H9 (cell line): Measurements from ENCODE around the gene TMEM125. TPM values are rescaled to one million over a fixed set of nuclear protein-coding genes. Genes with fewer than 3 reads are reported as not detected.
A peak's percentile ranks its signal among the peaks of the same experiment; 100 is the strongest.

ENCODE experiments used
- DNase-seq: peaks from one replicate; pipeline ENCODE4 v3.0.0-alpha.2; 2017
- H2AFZ ChIP-seq: one replicate; pipeline ENCODE4 v1.6.1; 2013; ENCODE audit warnings: mild to moderate bottlenecking, low read length, control low read depth, moderate library complexity
- H2AK5ac ChIP-seq: 2 replicates; pipeline ENCODE4 v1.6.1; 2013; ENCODE audit warnings: low read length, control low read depth, mixed read lengths; ENCODE audit not compliant: insufficient read length
- H2BK120ac ChIP-seq: one replicate; pipeline ENCODE4 v1.6.1; 2013; ENCODE audit warnings: low read depth, mild to moderate bottlenecking, low read length, control low read depth, inconsistent platforms; ENCODE audit not compliant: poor library complexity, severe bottlenecking
- H2BK12ac ChIP-seq: 2 replicates; pipeline ENCODE4 v1.6.1; 2013; ENCODE audit warnings: low read length, control low read depth, mixed read lengths, low read depth; ENCODE audit not compliant: insufficient read length
- H2BK15ac ChIP-seq: 2 replicates; pipeline ENCODE4 v1.6.1; 2013; ENCODE audit warnings: low read depth, low read length, control low read depth
- H2BK20ac ChIP-seq: one replicate; pipeline ENCODE4 v1.6.1; 2013; ENCODE audit warnings: low read depth, mild to moderate bottlenecking, low read length, control low read depth, inconsistent platforms; ENCODE audit not compliant: poor library complexity, severe bottlenecking
- H2BK5ac ChIP-seq: 2 replicates; pipeline ENCODE4 v1.6.1; 2013; ENCODE audit warnings: low read length, control low read depth, mixed read lengths; ENCODE audit not compliant: insufficient read length
- H3K14ac ChIP-seq: 2 replicates; pipeline ENCODE4 v1.6.1; 2013; ENCODE audit warnings: low read length, control low read depth; ENCODE audit not compliant: insufficient read depth
- H3K18ac ChIP-seq: 2 replicates; pipeline ENCODE4 v1.6.1; 2013; ENCODE audit warnings: low read depth, mild to moderate bottlenecking, mixed read lengths, low read length, control low read depth; ENCODE audit not compliant: insufficient read length
- H3K23ac ChIP-seq: 2 replicates; pipeline ENCODE4 v1.6.1; 2013; ENCODE audit warnings: low read length, control low read depth, mixed read lengths, low read depth; ENCODE audit not compliant: insufficient read length
- H3K23me2 ChIP-seq: 2 replicates; pipeline ENCODE4 v1.6.1; 2013; ENCODE audit warnings: low read depth, mild to moderate bottlenecking, mixed read lengths, low read length, control low read depth; ENCODE audit not compliant: insufficient read length, poor library complexity, severe bottlenecking
- H3K27ac ChIP-seq: 2 replicates; pipeline ENCODE4 v1.5.1; 2013; ENCODE audit warnings: low read length, control low read depth, mixed read lengths, low read depth; ENCODE audit not compliant: insufficient read length
- H3K27me3 ChIP-seq: 2 replicates; pipeline ENCODE4 v1.6.1; 2013; ENCODE audit warnings: low read length, control low read depth, inconsistent platforms; ENCODE audit not compliant: insufficient read depth
- H3K4ac ChIP-seq: 2 replicates; pipeline ENCODE4 v1.6.1; 2013; ENCODE audit warnings: low read depth, mild to moderate bottlenecking, control low read depth, inconsistent platforms, low read length, moderate library complexity
- H3K4me1 ChIP-seq: 2 replicates; pipeline ENCODE4 v1.6.1; 2013; ENCODE audit warnings: low read length, control low read depth, inconsistent platforms; ENCODE audit not compliant: insufficient read depth
- H3K4me2 ChIP-seq: 2 replicates; pipeline ENCODE4 v1.6.1; 2013; ENCODE audit warnings: low read length, control low read depth, mixed read lengths; ENCODE audit not compliant: insufficient read length, insufficient read depth
- H3K56ac ChIP-seq: 2 replicates; pipeline ENCODE4 v1.6.1; 2013; ENCODE audit warnings: low read depth, mild to moderate bottlenecking, mixed read lengths, low read length, control low read depth; ENCODE audit not compliant: insufficient read length
- H3K79me1 ChIP-seq: 2 replicates; pipeline ENCODE4 v1.6.1; 2013; ENCODE audit warnings: low read depth, mild to moderate bottlenecking, moderate library complexity, low read length, control low read depth, inconsistent platforms; ENCODE audit not compliant: insufficient read depth, poor library complexity, severe bottlenecking
- H3K79me2 ChIP-seq: 2 replicates; pipeline ENCODE4 v1.6.1; 2013; ENCODE audit warnings: low read length, control low read depth, inconsistent platforms; ENCODE audit not compliant: insufficient read depth
- H3K9ac ChIP-seq: 2 replicates; pipeline ENCODE4 v1.6.1; 2013; ENCODE audit warnings: low read length, control low read depth, mixed read lengths; ENCODE audit not compliant: insufficient read length; ENCODE audit errors: extremely low read depth
- H3K9me3 ChIP-seq: one replicate; pipeline ENCODE4 v1.6.1; 2013; ENCODE audit warnings: low read depth, low read length, inconsistent platforms; ENCODE audit not compliant: control insufficient read depth
- H3T11ph ChIP-seq: one replicate; pipeline ENCODE4 v1.6.1; 2013; ENCODE audit warnings: mild to moderate bottlenecking, low read length, control low read depth, inconsistent platforms
- H4K20me1 ChIP-seq: one replicate; pipeline ENCODE4 v1.6.1; 2013; ENCODE audit not compliant: control insufficient read depth, insufficient read length, insufficient read depth
- H4K5ac ChIP-seq: 2 replicates; pipeline ENCODE4 v1.6.1; 2013; ENCODE audit warnings: low read depth, mild to moderate bottlenecking, mixed read lengths, low read length, control low read depth; ENCODE audit not compliant: insufficient read length
- H4K8ac ChIP-seq: replicated peaks from 2 replicates; pipeline ENCODE4 v1.6.1; 2013; ENCODE audit warnings: low read length, control low read depth, mixed read lengths, low read depth; ENCODE audit not compliant: insufficient read length
- H4K91ac ChIP-seq: 2 replicates; pipeline ENCODE4 v1.6.1; 2013; ENCODE audit warnings: low read depth, mild to moderate bottlenecking, moderate library complexity, mixed read lengths, low read length, control low read depth; ENCODE audit not compliant: insufficient read length
- H3K27ac Mint-ChIP-seq, 3 experiments: 2 replicates in 2 of 3; 3 replicates in 1 of 3; pipeline ENCODE4 v1.8.0; 2020 to 2021; ENCODE audit warnings: mixed read lengths in 3 of 3, mild to moderate bottlenecking in 1 of 3, moderate library complexity in 1 of 3
- H3K27me3 Mint-ChIP-seq: 2 replicates; pipeline ENCODE4 v1.8.0; 2021; ENCODE audit warnings: low read depth, mild to moderate bottlenecking, moderate library complexity, mixed read lengths
- H3K36me3 Mint-ChIP-seq, 3 experiments: 2 replicates in 2 of 3; 3 replicates in 1 of 3; pipeline ENCODE4 v1.8.0; 2020 to 2021; ENCODE audit warnings: low read depth in 3 of 3, mixed read lengths in 3 of 3; ENCODE audit not compliant: insufficient read depth in 1 of 3
- H3K4me1 Mint-ChIP-seq, 2 experiments: 2 replicates each; pipeline ENCODE4 v1.8.0; 2020; ENCODE audit warnings: mixed read lengths in 2 of 2
- H3K4me3 Mint-ChIP-seq, 2 experiments: 2 replicates in 1 of 2; 3 replicates in 1 of 2; pipeline ENCODE4 v1.8.0; 2020 to 2021; ENCODE audit warnings: mild to moderate bottlenecking in 2 of 2, mixed read lengths in 2 of 2, moderate library complexity in 1 of 2
- H3K9me3 Mint-ChIP-seq, 2 experiments: 2 replicates in 1 of 2; 3 replicates in 1 of 2; pipeline ENCODE4 v1.8.0; 2020; ENCODE audit warnings: mild to moderate bottlenecking in 2 of 2, mixed read lengths in 2 of 2, moderate library complexity in 1 of 2
- CTCF ChIP-seq: fragments of 200-600 bp; sonication (generic); conservative IDR thresholded peaks from 3 replicates; pipeline ENCODE4 v1.8.0; 2021; ENCODE audit warnings: antibody characterized with exemption, mild to moderate bottlenecking
- WGBS: extraction: QIAGEN DNeasy Blood & Tissue Kit; methylation state at CpG from one replicate; pipeline ENCODE4 v1.1.7; 2013; ENCODE audit warnings: missing lambda C conversion rate, low lambda C conversion rate, mixed read lengths; ENCODE audit not compliant: insufficient read length; ENCODE audit errors: extremely low coverage; 5-methylcytosine and 5-hydroxymethylcytosine counted together
- total RNA-seq: library from RNA; stranded (reverse); gene quantifications from 2 replicates; pipeline ENCODE4 v1.2.1, GENCODE V29; 2021

Gene TMEM125
- total RNA-seq, 1 experiment from 2014 or later = 19.6 TPM

DNA sequence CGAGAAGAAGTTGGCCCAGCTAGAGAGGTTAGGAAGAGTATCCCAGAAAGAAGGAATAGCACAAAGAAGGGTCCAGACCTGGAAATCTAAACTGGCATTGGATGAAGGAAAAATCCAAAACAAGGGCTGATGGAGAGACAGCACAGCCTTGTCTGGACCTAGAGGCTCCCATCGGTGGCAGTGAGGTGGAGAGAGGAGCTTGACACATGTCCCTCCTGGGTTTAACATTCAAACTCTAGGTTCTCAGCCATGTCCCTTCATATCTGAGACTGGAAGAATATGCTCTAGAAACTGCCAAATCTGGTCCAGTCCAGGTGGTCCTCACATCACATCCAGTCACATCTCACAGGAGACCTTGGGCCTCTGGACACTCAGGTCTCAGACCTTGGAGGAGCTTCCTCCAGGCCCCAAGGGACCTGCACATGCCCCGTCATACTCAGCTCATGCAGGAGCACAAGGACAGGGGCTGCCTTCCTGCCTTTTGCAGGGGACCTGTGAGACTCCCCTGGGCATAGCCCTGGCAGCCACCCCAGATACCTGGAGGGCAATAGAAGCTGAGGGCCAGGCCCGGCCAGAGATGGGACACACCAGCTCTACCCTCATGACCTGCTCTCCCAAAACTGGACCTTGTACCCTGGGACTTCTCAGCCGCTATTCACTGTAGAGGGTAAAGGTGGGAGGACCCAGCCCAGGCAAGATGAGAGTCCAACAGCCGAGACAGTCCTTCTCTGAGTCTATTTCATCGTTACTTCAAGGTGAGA is 7.5 kb downstream of the TMEM125 start:
- Histone ChIP-seq H3K27me3 (no peaks in the 10 kb centered on the region), H3K79me1 (no peaks in the 10 kb centered on the region), H2BK12ac (no peak overlapping the region), H3K4me2 (no peak overlapping the region), H3K23ac (no peak overlapping the region), H3K9ac (no peak overlapping the region), H3K4ac (no peak overlapping the region), H2BK120ac (no peak overlapping the region), H2AK5ac (no peak overlapping the region), H2AFZ (no peak overlapping the region), H3K27ac (no peak overlapping the region), H2BK5ac (no peak overlapping the region), H4K8ac (no peak overlapping the region), H3K79me2 (no peaks in the 10 kb centered on the region), H4K5ac (no peak overlapping the region), H3K9me3 (no peaks in the 10 kb centered on the region), H2BK15ac (no peak overlapping the region), H3K56ac (no peak overlapping the region), H4K91ac (no peak overlapping the region), H3K23me2 (no peaks in the 10 kb centered on the region), H2BK20ac (no peak overlapping the region), H3K14ac (no peak overlapping the region), H4K20me1 (no peaks in the 10 kb centered on the region), H3K4me1 (peaks cover 5% of the 10 kb centered on the region; the same call in 1 of the 2 replicates), H3T11ph (no peak overlapping the region), H3K18ac (no peak overlapping the region)
- Mint-ChIP-seq H3K4me3 (no peak overlapping the region), H3K4me1 (peaks cover 0 to 5% of the 10 kb centered on the region in 2 experiments; a peak in 3 of 4 replicates), H3K36me3 (peaks cover 4 to 32% (median 13%) of the 10 kb centered on the region in 3 experiments; a peak in 6 of 7 replicates), H3K27me3 (peaks cover 3% of the 10 kb centered on the region), H3K9me3 (no peaks in the 10 kb centered on the region), H3K27ac (no peak overlapping the region)
- no peak for TF ChIP-seq CTCF
- WGBS = no CpG with 5 or more reads among the region's 7 CpGs
- peak; percentile 3 for DNase-seq
